Thoracic aorta (tissue), 2 donors: Measurements from ENCODE around the gene BTNL3. TPM values are rescaled to one million over a fixed set of nuclear protein-coding genes. Genes with fewer than 3 reads are reported as not detected.

ENCODE experiments used
- ATAC-seq: fragments of 150-250 bp; one replicate; pipeline ENCODE4 v1.8.0; 2017; ENCODE audit warnings: low read depth; ENCODE audit not compliant: insufficient number of reproducible peaks, low FRiP score
- DNase-seq: peaks from one replicate; pipeline ENCODE4 v3.0.0-alpha.2; 2020; ENCODE audit warnings: low spot score
- H3K27ac ChIP-seq, 2 donors: fragments of 200-600 bp; sonication (generic); 1 replicate in 1 of 2; 2 replicates in 1 of 2; pipeline ENCODE4 v1.5.1; 2016; ENCODE audit warnings: mild to moderate bottlenecking in 2 of 2, moderate library complexity in 2 of 2
- H3K27me3 ChIP-seq: fragments of 200-600 bp; sonication (generic); replicated peaks from 2 replicates; pipeline ENCODE4 v1.6.0; 2016; ENCODE audit warnings: mild to moderate bottlenecking; ENCODE audit not compliant: insufficient read depth
- H3K36me3 ChIP-seq: fragments of 200-600 bp; sonication (generic); one replicate; pipeline ENCODE4 v1.5.1; 2016
- H3K4me1 ChIP-seq, 2 donors: fragments of 200-600 bp; sonication (generic); 1 replicate in 1 of 2; 2 replicates in 1 of 2; pipeline versions ENCODE4 v1.5.1 to v1.6.0; 2016; ENCODE audit warnings: low read depth in 2 of 2, mild to moderate bottlenecking in 1 of 2; ENCODE audit not compliant: control insufficient read depth in 1 of 2
- H3K4me3 ChIP-seq: fragments of 200-600 bp; sonication (generic); 2 replicates; pipeline ENCODE4 v1.5.1; 2016; ENCODE audit warnings: mild to moderate bottlenecking
- H3K9me3 ChIP-seq: fragments of 200-600 bp; sonication (generic); 2 replicates; pipeline ENCODE4 v1.5.1; 2016
- total RNA-seq, 2 donors: library from RNA; depleted of rRNA; stranded (reverse); fragments of >200 nt; gene quantifications; one replicate each; pipeline versions ENCODE4 v1.1.0 to v1.2.3, GENCODE V29; 2016
- TF ChIP-seq, protein P1 (sequence below): fragments of 200-600 bp; sonication (generic); IDR thresholded peaks from one replicate; pipeline ENCODE4 v1.5.1; 2019; ENCODE audit warnings: antibody characterized with exemption

The BTNL3 gene, protein sequence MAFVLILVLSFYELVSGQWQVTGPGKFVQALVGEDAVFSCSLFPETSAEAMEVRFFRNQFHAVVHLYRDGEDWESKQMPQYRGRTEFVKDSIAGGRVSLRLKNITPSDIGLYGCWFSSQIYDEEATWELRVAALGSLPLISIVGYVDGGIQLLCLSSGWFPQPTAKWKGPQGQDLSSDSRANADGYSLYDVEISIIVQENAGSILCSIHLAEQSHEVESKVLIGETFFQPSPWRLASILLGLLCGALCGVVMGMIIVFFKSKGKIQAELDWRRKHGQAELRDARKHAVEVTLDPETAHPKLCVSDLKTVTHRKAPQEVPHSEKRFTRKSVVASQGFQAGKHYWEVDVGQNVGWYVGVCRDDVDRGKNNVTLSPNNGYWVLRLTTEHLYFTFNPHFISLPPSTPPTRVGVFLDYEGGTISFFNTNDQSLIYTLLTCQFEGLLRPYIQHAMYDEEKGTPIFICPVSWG
- total RNA-seq: not detected

DNA sequence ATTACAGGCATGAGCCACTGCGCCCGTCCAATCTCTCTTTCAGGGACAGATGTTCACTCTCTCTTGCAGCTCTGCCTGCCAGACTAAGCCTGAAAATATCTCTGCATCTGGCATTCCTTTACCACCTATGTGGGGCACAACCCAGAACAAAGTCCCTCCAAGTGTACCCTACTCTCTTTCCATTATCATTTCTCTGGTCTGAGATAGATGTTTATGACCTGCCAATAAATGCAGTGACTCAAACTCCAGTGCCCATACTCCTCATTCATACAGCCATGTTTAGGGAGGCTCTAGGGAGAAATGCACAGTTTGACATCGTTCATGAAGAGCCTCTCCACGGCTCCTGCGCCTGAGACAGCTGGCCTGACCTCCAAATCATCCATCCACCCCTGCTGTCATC is at the start of gene BTNL3:
TSS of gene BTNL3 (plus strand) at position 255 of the 400 bp plus-strand sequence. CDS start 183 bp downstream, outside the sequence.
- Histone ChIP-seq H3K27ac (no peak within 1 kb of the TSS), H3K4me1 (no peaks in the 10 kb centered on the region), H3K9me3 (no peaks in the 10 kb centered on the region), H3K4me3 (no peak within 1 kb of the TSS), H3K27me3 (no peaks in the 10 kb centered on the region), H3K36me3 (no peaks in the 10 kb centered on the region)
- no peak for ATAC-seq
- TF ChIP-seq, protein P1, sequence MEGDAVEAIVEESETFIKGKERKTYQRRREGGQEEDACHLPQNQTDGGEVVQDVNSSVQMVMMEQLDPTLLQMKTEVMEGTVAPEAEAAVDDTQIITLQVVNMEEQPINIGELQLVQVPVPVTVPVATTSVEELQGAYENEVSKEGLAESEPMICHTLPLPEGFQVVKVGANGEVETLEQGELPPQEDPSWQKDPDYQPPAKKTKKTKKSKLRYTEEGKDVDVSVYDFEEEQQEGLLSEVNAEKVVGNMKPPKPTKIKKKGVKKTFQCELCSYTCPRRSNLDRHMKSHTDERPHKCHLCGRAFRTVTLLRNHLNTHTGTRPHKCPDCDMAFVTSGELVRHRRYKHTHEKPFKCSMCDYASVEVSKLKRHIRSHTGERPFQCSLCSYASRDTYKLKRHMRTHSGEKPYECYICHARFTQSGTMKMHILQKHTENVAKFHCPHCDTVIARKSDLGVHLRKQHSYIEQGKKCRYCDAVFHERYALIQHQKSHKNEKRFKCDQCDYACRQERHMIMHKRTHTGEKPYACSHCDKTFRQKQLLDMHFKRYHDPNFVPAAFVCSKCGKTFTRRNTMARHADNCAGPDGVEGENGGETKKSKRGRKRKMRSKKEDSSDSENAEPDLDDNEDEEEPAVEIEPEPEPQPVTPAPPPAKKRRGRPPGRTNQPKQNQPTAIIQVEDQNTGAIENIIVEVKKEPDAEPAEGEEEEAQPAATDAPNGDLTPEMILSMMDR: no peak
- DNase-seq: no peak

DNA sequence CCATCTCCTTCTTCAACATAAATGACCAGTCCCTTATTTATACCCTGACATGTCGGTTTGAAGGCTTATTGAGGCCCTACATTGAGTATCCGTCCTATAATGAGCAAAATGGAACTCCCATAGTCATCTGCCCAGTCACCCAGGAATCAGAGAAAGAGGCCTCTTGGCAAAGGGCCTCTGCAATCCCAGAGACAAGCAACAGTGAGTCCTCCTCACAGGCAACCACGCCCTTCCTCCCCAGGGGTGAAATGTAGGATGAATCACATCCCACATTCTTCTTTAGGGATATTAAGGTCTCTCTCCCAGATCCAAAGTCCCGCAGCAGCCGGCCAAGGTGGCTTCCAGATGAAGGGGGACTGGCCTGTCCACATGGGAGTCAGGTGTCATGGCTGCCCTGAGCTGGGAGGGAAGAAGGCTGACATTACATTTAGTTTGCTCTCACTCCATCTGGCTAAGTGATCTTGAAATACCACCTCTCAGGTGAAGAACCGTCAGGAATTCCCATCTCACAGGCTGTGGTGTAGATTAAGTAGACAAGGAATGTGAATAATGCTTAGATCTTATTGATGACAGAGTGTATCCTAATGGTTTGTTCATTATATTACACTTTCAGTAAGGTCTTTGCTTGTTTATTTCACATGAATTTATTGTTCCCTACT is 38.2 kb upstream of the BTNL3 start:
- Histone ChIP-seq H3K27ac (no peak overlapping the region), H3K4me3 (no peak overlapping the region), H3K9me3 (no peaks in the 10 kb centered on the region), H3K36me3 (no peaks in the 10 kb centered on the region), H3K27me3 (no peaks in the 10 kb centered on the region), H3K4me1 (no peaks in the 10 kb centered on the region)
- no peak for DNase-seq
- no peak for ATAC-seq
- TF ChIP-seq, protein P1: no peak

DNA sequence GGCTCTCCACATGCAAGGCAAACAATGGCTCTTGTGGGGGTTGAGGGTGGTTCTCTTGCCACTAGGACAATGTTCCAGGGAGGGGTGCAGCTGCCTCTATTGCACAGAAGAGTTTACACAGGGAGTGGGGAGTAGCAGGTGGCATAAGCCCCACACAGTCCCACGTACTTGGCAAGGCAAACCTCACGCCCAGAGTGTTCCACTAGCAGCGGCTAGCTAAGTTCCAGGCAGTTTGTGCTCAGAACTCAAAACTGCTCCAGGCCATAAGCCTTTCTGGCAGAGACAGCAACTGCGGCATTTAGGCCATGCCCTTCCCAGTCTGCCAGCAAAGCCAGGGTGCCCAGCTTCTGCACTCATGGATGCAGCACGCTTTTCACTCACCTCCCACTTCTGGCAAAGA is 29.0 kb upstream of the BTNL3 start:
- Histone ChIP-seq H3K4me3 (no peak overlapping the region), H3K9me3 (no peaks in the 10 kb centered on the region), H3K27me3 (no peaks in the 10 kb centered on the region), H3K4me1 (no peaks in the 10 kb centered on the region), H3K27ac (no peak overlapping the region), H3K36me3 (no peaks in the 10 kb centered on the region)
- DNase-seq (no peak), ATAC-seq (no peak)
- TF ChIP-seq, protein P1: no peak

DNA sequence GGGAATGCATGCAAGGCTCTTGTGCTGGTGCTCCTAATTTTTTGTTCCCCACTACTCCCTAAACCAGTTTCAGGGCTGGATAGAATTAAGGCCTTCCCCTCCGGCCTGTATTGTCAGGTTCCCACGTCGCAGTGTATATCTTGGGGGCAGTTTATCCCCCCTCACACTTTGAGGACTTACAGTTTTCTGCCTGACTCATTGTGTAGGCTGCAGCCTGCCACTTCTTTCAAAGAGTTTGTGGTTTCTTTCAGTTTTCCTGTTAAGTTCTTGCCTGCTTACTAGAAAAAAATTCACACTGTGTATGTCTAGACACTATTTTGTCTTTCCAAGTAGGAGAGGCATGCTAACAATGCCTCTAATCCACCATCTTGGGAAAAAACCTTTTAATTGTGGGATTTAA is 28.4 kb upstream of the BTNL3 start:
- Histone ChIP-seq H3K36me3 (no peaks in the 10 kb centered on the region), H3K4me1 (no peaks in the 10 kb centered on the region), H3K9me3 (no peaks in the 10 kb centered on the region), H3K27ac (no peak overlapping the region), H3K27me3 (no peaks in the 10 kb centered on the region), H3K4me3 (no peak overlapping the region)
- TF ChIP-seq, protein P1: no peak
- DNase-seq (no peak), ATAC-seq (no peak)

DNA sequence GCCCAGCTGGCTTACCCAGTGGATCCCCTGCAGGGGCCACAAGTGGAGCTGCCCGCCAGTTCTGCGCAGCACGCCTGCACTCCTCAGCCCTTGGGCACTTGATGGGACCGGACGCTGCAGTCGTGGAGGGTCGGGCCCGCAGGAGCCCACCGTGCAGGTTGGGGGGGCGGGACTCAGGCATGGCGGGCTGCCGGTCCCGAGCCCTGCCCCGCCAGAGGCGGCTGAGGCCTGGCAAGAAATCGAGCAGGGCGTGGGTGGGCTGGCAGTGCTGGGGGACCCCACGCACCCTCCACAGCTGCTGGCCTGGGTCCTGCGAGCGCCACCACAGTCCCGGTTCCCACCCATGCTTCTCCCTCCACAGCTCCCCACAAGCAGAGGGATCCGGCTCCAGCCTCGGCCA is 19.2 kb upstream of the BTNL3 start:
- H3K9me3 ChIP-seq: no peaks in the 10 kb centered on the region
- H3K36me3 ChIP-seq: no peaks in the 10 kb centered on the region
- no peaks in the 10 kb centered on the region for H3K4me1 ChIP-seq
- TF ChIP-seq, protein P1: no peak
- DNase-seq (no peak), ATAC-seq (no peak)
- no peaks in the 10 kb centered on the region for H3K27me3 ChIP-seq
- H3K4me3 ChIP-seq: no peak overlapping the region
- H3K27ac ChIP-seq: no peak overlapping the region
